Testis (tissue), 3 donors: ENCODE results near the gene EFNA2. TPM values are rescaled to one million over a fixed set of nuclear protein-coding genes. Genes with fewer than 3 reads are reported as not detected.

Experiments used
- DNase-seq: peaks from one replicate; pipeline ENCODE4 v3.0.0-alpha.2; 2019
- H3K27ac ChIP-seq, 2 donors: fragments of 200-600 bp; sonication (generic); one replicate each; pipeline ENCODE4 v1.5.1; 2019
- H3K27me3 ChIP-seq: fragments of 200-600 bp; sonication (generic); one replicate; pipeline ENCODE4 v1.5.1; 2019
- H3K36me3 ChIP-seq: fragments of 200-600 bp; sonication (generic); one replicate; pipeline ENCODE4 v1.5.1; 2017; ENCODE audit warnings: low read depth; ENCODE audit errors: missing control alignments
- H3K4me1 ChIP-seq: fragments of 200-600 bp; sonication (generic); one replicate; pipeline ENCODE4 v1.5.1; 2019
- H3K4me3 ChIP-seq, 2 donors: fragments of 200-600 bp; sonication (generic); one replicate each; pipeline ENCODE4 v1.5.1; 2017 to 2019
- H3K9me3 ChIP-seq: fragments of 200-600 bp; sonication (generic); one replicate; pipeline ENCODE4 v1.5.1; 2017
- CTCF ChIP-seq, 3 experiments: fragments of 450-650 bp in 2 of 3; fragments of 200-600 bp in 1 of 3; sonication (generic) in 1 of 3; IDR thresholded peaks; one replicate each; pipeline ENCODE4 v1.5.1; 2016 to 2019; ENCODE audit warnings: antibody characterized with exemption in 3 of 3, mild to moderate bottlenecking in 2 of 3, moderate library complexity in 1 of 3
- POLR2A ChIP-seq: fragments of 450-650 bp; IDR thresholded peaks from one replicate; pipeline ENCODE4 v1.6.1; 2017; ENCODE audit warnings: antibody characterized with exemption, mild to moderate bottlenecking, moderate library complexity
- WGBS, 2 donors: methylation state at CpG; one replicate each; pipeline ENCODE4 v1.1.5; 2018; 5-methylcytosine and 5-hydroxymethylcytosine counted together
- intact Hi-C: fragments of 100-400 bp; cut with DNase I; formaldehyde crosslinking; loops from one replicate; pipeline ENCODE4 v1.15.1; 2023; ENCODE audit warnings: low total_unique reads
- polyA plus RNA-seq: library from polyadenylated mRNA; stranded (reverse); fragments of 350-450 nt; fragmentation: Illumina TruSeq; extraction: RNeasy Lipid Tissue Mini Kit (QIAGEN cat#74804); gene quantifications from one replicate; pipeline ENCODE4 v1.2.3, GENCODE V29; 2014; ENCODE audit warnings: low read depth, low replicate concordance; ENCODE audit not compliant: insufficient read depth
- total RNA-seq, 2 donors: library from RNA; depleted of rRNA; stranded (reverse); fragments of >200 nt; gene quantifications; one replicate each; pipeline ENCODE4 v1.2.3, GENCODE V29; 2016

EFNA2 gene
- total and polyA plus RNA-seq, 3 donors from 2014 or later: 0.61 to 2.9 (median 1.5) TPM

DNA sequence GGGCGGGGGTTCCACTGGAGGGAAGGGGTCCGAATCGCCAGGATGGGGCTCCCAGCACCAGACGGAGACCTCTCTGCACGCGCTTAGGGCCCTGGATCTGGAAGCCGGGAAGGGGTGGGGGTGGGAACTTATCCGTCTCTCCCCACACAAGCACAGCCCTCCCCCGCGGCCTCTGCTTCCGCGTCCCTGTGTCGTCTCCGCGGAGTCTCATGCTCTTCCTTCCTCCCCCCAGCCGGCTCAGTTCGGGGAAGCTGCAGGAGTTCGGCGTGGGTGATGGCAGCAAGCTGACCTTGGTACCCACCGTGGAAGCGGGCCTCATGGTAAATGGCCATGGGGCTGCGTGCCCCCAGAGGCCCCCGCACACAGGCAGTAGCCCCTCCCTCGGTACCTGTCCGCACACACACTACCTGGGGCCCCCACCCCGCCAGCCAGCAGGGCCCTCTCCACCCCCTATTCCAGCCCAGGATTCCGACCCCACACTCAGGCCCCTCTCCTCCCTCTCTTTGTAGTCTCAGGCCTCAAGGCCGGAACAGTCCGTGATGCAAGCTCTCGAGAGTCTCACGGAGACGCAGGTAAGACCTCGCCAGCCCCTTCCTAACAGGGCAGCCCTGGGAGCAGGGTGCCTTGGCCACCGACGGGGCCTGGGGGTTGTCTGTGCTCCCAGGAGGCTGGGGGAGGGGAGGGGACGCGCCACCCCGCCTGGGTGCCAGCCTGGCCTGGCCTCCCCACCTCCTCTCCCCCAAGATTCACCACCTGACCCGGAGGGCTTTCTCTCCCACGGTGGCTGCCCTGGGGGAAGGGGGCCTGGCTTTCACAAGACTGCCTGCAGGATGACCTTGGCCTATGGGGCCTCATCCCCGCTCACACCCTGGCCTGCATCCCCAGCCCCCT is 34.1 kb upstream of the EFNA2 start:
- Histone ChIP-seq H3K9me3 (no peaks in the 10 kb centered on the region), H3K4me1 (peaks cover 53% of the 10 kb centered on the region), H3K27ac (peak overlapping the region; percentile 77 to 95), H3K4me3 (peak overlapping the region; percentile 78 to 84), H3K27me3 (no peaks in the 10 kb centered on the region), H3K36me3 (no peaks in the 10 kb centered on the region)
- TF ChIP-seq POLR2A (no peak), CTCF (IDR thresholded peaks at IDR 0.05) (no peak)
- 3% methylated on average over 21 to 40 of the region's 41 CpGs for WGBS, 2 donors
- DNase-seq: peak; percentile 88
- intact Hi-C loops: no loop called here

GRCh38 chr19:1252221-1252820 is 33.4 kb upstream of the EFNA2 start:
- no peak for TF ChIP-seq CTCF (IDR thresholded peaks at IDR 0.05)
- peak; percentile 83 for DNase-seq
- peak overlapping the region; percentile 78 to 84 for H3K4me3 ChIP-seq
- intact Hi-C loops: no loop called here
- H3K27me3 ChIP-seq: no peaks in the 10 kb centered on the region
- H3K9me3 ChIP-seq: no peaks in the 10 kb centered on the region
- 19 to 20% methylated on average over 25 to 30 of the region's 30 CpGs for WGBS, 2 donors
- peaks cover 53% of the 10 kb centered on the region for H3K4me1 ChIP-seq
- peak overlapping the region; percentile 77 to 95 for H3K27ac ChIP-seq
- H3K36me3 ChIP-seq: no peaks in the 10 kb centered on the region

DNA sequence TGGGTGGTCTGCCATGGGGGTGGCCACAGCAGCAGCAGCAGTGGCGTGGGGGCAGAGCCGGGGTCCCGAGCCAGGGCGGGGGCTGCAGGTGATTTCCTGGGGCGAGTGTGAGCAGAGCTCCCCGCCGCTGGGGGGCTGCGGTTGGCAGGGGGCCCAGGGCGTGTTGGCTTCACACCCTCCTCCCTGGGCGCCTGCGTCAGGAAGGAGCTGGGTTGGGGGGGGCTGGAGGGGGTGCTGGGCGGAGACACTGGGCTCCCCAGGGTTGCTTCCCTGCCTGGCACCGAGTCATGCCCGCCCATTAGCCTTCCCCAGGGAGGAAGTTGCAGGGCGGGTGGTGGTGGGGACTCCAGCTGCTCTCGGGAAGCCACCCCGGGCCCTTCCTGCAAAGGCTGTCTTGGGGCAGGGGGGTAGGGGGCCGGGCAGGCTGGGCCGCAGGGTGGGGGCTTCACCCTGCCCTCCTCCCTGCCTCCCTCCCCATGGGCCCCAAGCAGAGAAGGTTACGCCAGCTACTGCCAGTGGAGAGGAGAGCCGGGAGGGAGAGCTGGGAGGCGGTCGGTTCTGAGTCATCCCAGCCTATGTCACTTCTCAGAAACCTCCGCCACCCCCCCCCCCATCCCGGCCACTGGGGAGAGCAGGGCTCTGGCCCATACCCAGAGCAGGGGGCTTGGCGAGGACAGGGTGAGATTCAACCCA is 32.7 kb upstream of the EFNA2 start:
- Histone ChIP-seq H3K27ac (peak overlapping the region; percentile 77 to 95), H3K4me1 (peaks cover 51% of the 10 kb centered on the region), H3K4me3 (peak overlapping the region in 1 of 2 donors; percentile 30), H3K9me3 (no peaks in the 10 kb centered on the region), H3K27me3 (no peaks in the 10 kb centered on the region), H3K36me3 (no peaks in the 10 kb centered on the region)
- intact Hi-C loops: no loop called here
- peak; percentile 86 for DNase-seq
- 28% methylated on average over 24 of the region's 26 CpGs; no CpG with 5 or more reads in 1 of the 2 donors for WGBS, 2 donors
- TF ChIP-seq CTCF (IDR thresholded peaks at IDR 0.05) (no peak), POLR2A (no peak)

DNA sequence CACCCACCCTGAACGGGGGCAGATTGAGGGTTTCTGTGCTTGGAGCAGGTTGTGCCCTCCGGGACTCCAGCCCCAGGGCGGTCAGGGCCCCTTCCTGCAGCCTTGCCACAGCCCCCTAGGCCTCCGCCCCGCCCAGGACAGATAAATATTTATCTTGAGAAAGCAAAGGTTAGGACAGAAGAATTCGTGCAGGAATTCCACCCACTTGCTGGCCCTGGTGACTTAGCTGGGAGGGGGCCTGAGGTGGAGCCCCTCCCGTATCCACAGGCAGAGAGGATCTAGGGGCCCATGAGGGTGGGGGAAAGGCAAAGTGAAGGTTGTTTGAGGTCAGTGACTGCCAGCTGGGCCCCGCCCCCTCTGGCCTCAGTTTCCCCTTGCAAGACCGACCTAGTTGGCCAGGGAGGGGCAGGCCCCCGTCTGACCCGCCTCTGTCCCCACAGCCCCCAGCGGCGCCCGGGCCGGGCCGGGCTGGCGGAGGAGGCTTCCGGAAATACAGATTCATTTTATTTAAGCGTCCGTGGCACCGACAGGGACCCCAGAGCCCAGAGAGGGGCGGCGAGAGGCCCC is 32.1 kb upstream of the EFNA2 start:
- 36 to 42% methylated on average over 11 to 23 of the region's 23 CpGs for WGBS, 2 donors
- peaks cover 55% of the 10 kb centered on the region for H3K4me1 ChIP-seq
- H3K27me3 ChIP-seq: no peaks in the 10 kb centered on the region
- TF ChIP-seq POLR2A (no peak), CTCF (IDR thresholded peaks at IDR 0.05) (no peak)
- peak overlapping the region in 1 of 2 donors; percentile 3 for H3K4me3 ChIP-seq
- H3K36me3 ChIP-seq: no peaks in the 10 kb centered on the region
- DNase-seq: no peak
- intact Hi-C loops: no loop called here
- H3K9me3 ChIP-seq: no peaks in the 10 kb centered on the region
- H3K27ac ChIP-seq: peak overlapping the region; percentile 77 to 95
